Erythroblast (primary cell): ENCODE results near the gene ADGRL4.

Source experiments
- GATA1 ChIP-seq: IDR thresholded peaks from 2 replicates; pipeline ENCODE4 v1.6.1; 2011; ENCODE audit warnings: low read depth, mild to moderate bottlenecking, control low read depth, low read length, moderate library complexity
- POLR2A ChIP-seq: IDR thresholded peaks from 2 replicates; pipeline ENCODE4 v1.6.1; 2011; ENCODE audit warnings: mild to moderate bottlenecking, low read length

DNA sequence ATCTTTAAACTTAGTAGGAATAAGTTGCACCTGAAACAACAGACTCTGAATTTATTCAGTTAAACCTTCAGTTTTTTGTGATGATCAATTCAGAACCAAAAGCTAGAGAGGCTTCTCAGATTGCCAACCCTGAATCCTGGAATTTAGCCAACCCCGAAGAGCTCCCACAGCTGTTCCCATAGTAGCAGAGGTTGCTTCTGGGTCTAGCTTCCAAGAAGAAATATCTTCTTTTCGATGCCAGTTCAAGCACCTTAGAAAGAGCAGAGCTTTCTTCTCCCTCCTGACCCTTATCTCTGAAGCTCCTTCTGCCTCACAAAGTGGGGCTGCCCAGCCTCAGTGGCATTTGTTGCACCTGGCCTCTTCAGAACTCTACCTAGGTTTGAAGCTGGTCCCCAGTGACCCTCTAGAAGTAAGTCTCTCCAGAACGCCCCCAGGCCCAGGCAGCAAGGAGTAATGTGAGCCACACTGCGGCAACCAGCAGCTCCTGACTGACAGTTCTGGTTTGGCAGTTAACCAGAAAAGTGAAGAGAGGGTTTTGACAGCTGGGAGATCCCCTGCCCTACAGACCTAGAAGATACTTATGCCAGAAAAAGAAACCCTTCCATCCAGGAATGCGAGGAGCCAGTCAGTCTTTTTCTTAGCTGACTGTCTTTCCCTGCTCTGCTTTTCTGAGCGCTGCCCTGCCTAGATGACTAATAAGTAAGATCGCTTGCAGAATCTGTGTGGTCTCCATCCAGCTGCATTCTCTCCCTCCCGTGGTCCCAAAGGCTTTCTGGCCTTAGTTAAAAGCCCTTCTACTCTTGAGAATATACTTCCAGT is 165.9 kb downstream of the ADGRL4 start:
- TF ChIP-seq POLR2A: no peak
- no peak for TF ChIP-seq GATA1
